Keratinocyte (primary cell): ENCODE results near the gene SERPINB4.

ENCODE experiments used
- EZH2 ChIP-seq: IDR thresholded peaks from one replicate; pipeline ENCODE4 v1.6.1; 2012; ENCODE audit warnings: inconsistent platforms, mild to moderate bottlenecking, low read length, moderate library complexity
- TF ChIP-seq, protein P1 (sequence below), 3 experiments: IDR thresholded peaks in 1 of 3; conservative IDR thresholded peaks in 1 of 3; optimal IDR thresholded peaks in 1 of 3; 2 replicates in 2 of 3; 3 replicates in 1 of 3; pipeline versions ENCODE3 to v1.5.1; 2011; ENCODE audit warnings: low read length in 3 of 3, mild to moderate bottlenecking in 3 of 3, moderate library complexity in 2 of 3, control low read depth in 1 of 3, inconsistent platforms in 1 of 3; ENCODE audit not compliant: insufficient read depth in 2 of 3; ENCODE audit errors: extremely low read depth in 1 of 3

DNA sequence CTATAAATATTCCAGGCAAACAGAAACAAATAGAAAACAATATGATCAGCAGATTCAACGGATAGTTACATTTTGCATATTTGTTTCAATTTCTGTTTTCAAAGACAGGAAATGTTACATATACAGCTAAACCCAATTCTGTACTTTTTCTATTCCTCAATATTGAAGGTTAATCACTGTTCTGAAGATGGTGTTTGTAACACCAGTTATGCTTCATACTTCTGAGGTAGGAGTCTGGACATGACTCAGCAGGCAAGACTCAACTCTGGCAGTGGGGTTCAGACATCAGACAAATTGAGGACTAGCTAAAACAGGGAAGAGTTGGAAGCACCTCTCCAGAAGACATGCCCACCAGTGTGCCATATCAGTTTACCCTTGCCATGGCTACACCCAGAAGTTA, 40.3 kb downstream of the SERPINB4 start:
- TF ChIP-seq, protein P1, sequence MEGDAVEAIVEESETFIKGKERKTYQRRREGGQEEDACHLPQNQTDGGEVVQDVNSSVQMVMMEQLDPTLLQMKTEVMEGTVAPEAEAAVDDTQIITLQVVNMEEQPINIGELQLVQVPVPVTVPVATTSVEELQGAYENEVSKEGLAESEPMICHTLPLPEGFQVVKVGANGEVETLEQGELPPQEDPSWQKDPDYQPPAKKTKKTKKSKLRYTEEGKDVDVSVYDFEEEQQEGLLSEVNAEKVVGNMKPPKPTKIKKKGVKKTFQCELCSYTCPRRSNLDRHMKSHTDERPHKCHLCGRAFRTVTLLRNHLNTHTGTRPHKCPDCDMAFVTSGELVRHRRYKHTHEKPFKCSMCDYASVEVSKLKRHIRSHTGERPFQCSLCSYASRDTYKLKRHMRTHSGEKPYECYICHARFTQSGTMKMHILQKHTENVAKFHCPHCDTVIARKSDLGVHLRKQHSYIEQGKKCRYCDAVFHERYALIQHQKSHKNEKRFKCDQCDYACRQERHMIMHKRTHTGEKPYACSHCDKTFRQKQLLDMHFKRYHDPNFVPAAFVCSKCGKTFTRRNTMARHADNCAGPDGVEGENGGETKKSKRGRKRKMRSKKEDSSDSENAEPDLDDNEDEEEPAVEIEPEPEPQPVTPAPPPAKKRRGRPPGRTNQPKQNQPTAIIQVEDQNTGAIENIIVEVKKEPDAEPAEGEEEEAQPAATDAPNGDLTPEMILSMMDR (optimal IDR thresholded peaks at IDR 0.05 in 1 of 3, IDR thresholded peaks at IDR 0.05 in 1 of 3, conservative IDR thresholded peaks at IDR 0.05 in 1 of 3; ENCODE audit: extremely low read depth in 1 of 3, insufficient read depth in 2 of 3, low read length in 3 of 3): no peak
- TF ChIP-seq EZH2: no peak
